Spinal cord (tissue), 10 donors: ENCODE measurements around the gene GNB5. TPM values are rescaled to one million over a fixed set of nuclear protein-coding genes. Genes with fewer than 3 reads are reported as not detected.
A peak's percentile ranks its signal among the peaks of the same experiment; 100 is the strongest.

ENCODE experiments used
- DNase-seq, 6 donors: peaks; one replicate each; pipeline versions ENCODE4 v3.0.0 to v3.0.0-alpha.2; 2013 to 2015; ENCODE audit warnings: low spot score in 6 of 6, low read depth in 4 of 6
- H3K27ac ChIP-seq: one replicate; pipeline ENCODE4 v1.5.1; 2013; ENCODE audit warnings: low read depth, low read length, control low read depth
- H3K27me3 ChIP-seq: one replicate; pipeline ENCODE4 v1.6.1; 2013; ENCODE audit warnings: low read length; ENCODE audit not compliant: control insufficient read depth, insufficient read depth
- H3K36me3 ChIP-seq: one replicate; pipeline ENCODE4 v1.6.1; 2013; ENCODE audit warnings: low read length; ENCODE audit not compliant: control insufficient read depth, insufficient read depth
- H3K4me1 ChIP-seq: one replicate; pipeline ENCODE4 v1.6.1; 2013; ENCODE audit warnings: low read length; ENCODE audit not compliant: control insufficient read depth, insufficient read depth
- H3K4me3 ChIP-seq: one replicate; pipeline ENCODE4 v1.5.1; 2013; ENCODE audit warnings: low read depth, low read length, control low read depth
- H3K9me3 ChIP-seq: one replicate; pipeline ENCODE4 v1.6.1; 2013; ENCODE audit warnings: low read length; ENCODE audit not compliant: control insufficient read depth, insufficient read depth
- WGBS: methylation state at CpG from one replicate; pipeline ENCODE4 v1.1.5; 2013; ENCODE audit warnings: missing lambda C conversion rate; ENCODE audit not compliant: insufficient coverage; 5-methylcytosine and 5-hydroxymethylcytosine counted together
- polyA plus RNA-seq, 2 donors: library from polyadenylated mRNA; unstranded; fragments of 120-200 nt; gene quantifications; one replicate each; pipeline ENCODE4 v1.2.1, GENCODE V29; 2013; ENCODE audit not compliant: insufficient read length in 2 of 2
- total RNA-seq, 2 donors: library from RNA; depleted of rRNA in 1 of 2; stranded (reverse); fragments of 120-200 nt in 1 of 2; fragments of >200 nt in 1 of 2; gene quantifications; one replicate each; pipeline versions ENCODE4 v1.2.3 to v1.2.4, GENCODE V29; 2013 to 2014
- donor health status: healthy.

GNB5 gene
- total and polyA plus RNA-seq, 4 donors = 28.0 to 57.2 (median 54.6) TPM

GRCh38 chr15:52214553-52214952 is 23.4 kb upstream of the GNB5 start:
- no peak for DNase-seq
- no peaks in the 10 kb centered on the region for H3K9me3 ChIP-seq
- no peak overlapping the region for H3K4me3 ChIP-seq
- H3K4me1 ChIP-seq = no peaks in the 10 kb centered on the region
- no peaks in the 10 kb centered on the region for H3K36me3 ChIP-seq
- H3K27ac ChIP-seq = no peak overlapping the region
- WGBS = no CpG with 5 or more reads among the region's 1 CpG
- no peaks in the 10 kb centered on the region for H3K27me3 ChIP-seq

DNA sequence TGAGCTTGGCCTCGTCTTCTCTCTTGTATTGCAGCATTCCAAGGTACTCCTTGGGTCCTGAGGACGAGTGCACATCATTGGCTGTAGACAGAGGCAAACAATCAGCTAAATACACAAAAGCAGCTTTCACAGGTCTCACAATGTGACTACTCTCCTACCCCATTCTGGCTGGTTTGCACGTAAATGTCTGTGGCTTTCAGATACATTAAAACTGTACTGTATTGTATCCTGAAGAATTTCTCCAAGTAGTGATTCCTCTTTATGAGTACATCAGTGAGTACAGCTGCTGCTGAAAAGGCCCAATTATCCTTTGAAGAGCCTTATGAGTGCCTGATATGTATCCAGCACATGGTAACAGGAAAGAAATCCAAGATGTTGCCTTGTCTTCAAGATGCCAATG is 22.0 kb upstream of the GNB5 start:
- 64% methylated on average over 1 of the region's 3 CpGs for WGBS

GRCh38 chr15:52208306-52208946 is 17.2 kb upstream of the GNB5 start:
- Histone ChIP-seq H3K27me3 (no peaks in the 10 kb centered on the region), H3K27ac (no peak overlapping the region), H3K36me3 (peaks cover 8% of the 10 kb centered on the region), H3K4me3 (no peak overlapping the region), H3K4me1 (no peaks in the 10 kb centered on the region), H3K9me3 (no peaks in the 10 kb centered on the region)
- DNase-seq = peak in 2 of 6 donors; percentile 29 to 31
- 10% methylated on average over 2 of the region's 2 CpGs for WGBS

More for the DNA sequence above, 22.0 kb upstream of the GNB5 start:
- Histone ChIP-seq H3K4me3 (no peak overlapping the region), H3K9me3 (no peaks in the 10 kb centered on the region), H3K36me3 (no peaks in the 10 kb centered on the region), H3K4me1 (no peaks in the 10 kb centered on the region), H3K27ac (no peak overlapping the region), H3K27me3 (no peaks in the 10 kb centered on the region)
- peak in 1 of 6 donors; percentile 22 for DNase-seq

DNA sequence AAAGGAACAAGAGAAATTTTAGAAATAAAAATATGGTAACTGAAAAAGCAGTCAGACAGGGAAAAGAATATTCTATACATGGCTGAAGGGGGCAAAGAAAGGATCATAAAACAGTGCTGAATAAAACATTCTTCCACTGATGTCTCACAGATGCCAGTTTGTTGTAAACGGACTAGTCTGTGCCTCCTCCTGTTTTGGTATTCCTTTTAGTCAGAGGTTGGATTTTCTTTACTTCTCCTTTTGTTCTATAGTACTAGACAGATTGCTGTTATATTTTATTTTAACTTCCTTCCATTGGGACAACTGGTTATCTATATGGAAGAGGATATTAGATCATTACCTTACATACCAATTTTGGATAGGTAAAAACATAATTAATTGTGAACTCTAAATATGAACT is 16.0 kb upstream of the GNB5 start:
- Histone ChIP-seq H3K4me1 (no peaks in the 10 kb centered on the region), H3K36me3 (peaks cover 8% of the 10 kb centered on the region), H3K27ac (no peak overlapping the region), H3K9me3 (no peaks in the 10 kb centered on the region), H3K27me3 (no peaks in the 10 kb centered on the region), H3K4me3 (no peak overlapping the region)
- no peak for DNase-seq
- WGBS = no CpG with 5 or more reads among the region's 1 CpG

DNA sequence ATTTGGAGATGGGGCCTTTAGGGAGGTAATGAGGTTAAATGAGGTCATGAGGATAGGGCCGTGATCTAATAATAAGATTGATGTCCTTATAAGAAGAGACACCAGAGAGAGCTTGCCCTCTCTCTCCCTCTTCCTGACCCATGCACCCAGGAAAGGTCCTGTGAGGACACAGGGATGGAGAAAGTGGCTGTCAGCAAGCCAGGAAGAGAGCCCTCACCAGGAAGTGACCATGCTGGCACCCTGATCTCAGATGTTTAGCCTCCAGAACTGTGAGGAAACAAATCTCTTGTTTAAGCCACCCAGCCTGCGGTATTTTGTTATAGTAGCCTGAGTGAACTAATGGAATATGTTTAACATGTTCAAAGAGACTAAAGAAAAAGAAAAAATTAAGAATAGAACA is 15.3 kb upstream of the GNB5 start:
- Histone ChIP-seq H3K36me3 (peaks cover 8% of the 10 kb centered on the region), H3K9me3 (no peaks in the 10 kb centered on the region), H3K27ac (no peak overlapping the region), H3K4me3 (no peak overlapping the region), H3K4me1 (no peaks in the 10 kb centered on the region), H3K27me3 (no peaks in the 10 kb centered on the region)
- WGBS = no CpG with 5 or more reads among the region's 2 CpGs
- no peak for DNase-seq

DNA sequence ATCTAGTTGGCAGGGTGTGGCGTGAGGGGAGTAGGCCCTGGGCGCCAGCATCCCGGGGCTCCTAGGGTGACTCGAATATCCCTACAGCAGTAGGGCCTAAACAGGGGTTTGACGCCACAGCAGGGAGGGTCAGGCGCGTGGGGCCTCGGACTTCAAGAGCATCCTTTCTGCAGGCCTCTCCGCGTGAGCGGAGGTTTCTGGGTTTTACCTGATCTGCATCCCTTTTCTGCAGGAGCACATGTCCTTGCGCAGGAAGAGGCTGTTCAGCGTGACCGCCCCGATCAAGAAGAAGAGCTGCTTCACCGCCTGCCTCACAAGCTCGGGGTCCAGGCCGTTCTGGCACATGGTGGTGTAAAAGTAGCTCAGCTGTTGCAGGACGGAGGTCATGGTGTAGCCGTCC is 13.5 kb upstream of the GNB5 start:
- H3K36me3 ChIP-seq = peaks cover 8% of the 10 kb centered on the region
- H3K27me3 ChIP-seq = no peaks in the 10 kb centered on the region
- no peak for DNase-seq
- 97% methylated on average over 20 of the region's 20 CpGs for WGBS
- H3K27ac ChIP-seq = no peak overlapping the region
- no peak overlapping the region for H3K4me3 ChIP-seq
- no peaks in the 10 kb centered on the region for H3K9me3 ChIP-seq
- no peaks in the 10 kb centered on the region for H3K4me1 ChIP-seq

DNA sequence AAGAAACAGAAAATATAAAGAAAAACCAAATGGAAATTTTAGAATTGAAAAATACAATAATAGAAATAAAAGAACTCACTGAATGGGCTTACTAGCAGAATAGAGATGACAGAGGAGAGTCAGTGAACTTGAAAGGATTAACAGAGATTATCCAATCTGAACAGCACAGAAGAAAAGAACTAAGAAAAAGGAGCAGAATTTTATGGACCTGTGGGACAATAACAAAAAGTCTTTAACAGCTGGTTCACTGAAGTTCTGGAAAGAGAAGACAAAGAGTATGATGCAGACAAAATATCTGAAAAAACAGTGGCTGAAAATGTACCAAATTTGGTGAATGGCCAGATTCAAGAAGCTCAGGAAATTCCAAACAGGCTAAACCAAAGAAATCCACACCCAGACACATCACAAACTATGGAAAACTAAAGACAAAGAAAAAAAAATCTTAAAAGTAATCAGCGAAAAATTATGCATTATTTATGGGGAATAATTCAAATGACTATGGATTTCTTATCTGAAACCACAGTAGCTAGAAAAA is 9.7 kb upstream of the GNB5 start:
- DNase-seq = no peak
- Histone ChIP-seq H3K4me1 (no peaks in the 10 kb centered on the region), H3K27ac (no peak overlapping the region), H3K4me3 (no peak overlapping the region), H3K36me3 (peaks cover 8% of the 10 kb centered on the region), H3K9me3 (no peaks in the 10 kb centered on the region), H3K27me3 (no peaks in the 10 kb centered on the region)
- no CpG with 5 or more reads among the region's 1 CpG for WGBS

GRCh38 chr15:52199271-52199670 is 8.1 kb upstream of the GNB5 start:
- DNase-seq = no peak
- no peak overlapping the region for H3K4me3 ChIP-seq
- H3K36me3 ChIP-seq = no peaks in the 10 kb centered on the region
- H3K4me1 ChIP-seq = no peaks in the 10 kb centered on the region
- no peaks in the 10 kb centered on the region for H3K27me3 ChIP-seq
- H3K9me3 ChIP-seq = no peaks in the 10 kb centered on the region
- H3K27ac ChIP-seq = no peak overlapping the region
- 90% methylated on average over 1 of the region's 2 CpGs for WGBS

GRCh38 chr15:52196891-52197290 is 5.7 kb upstream of the GNB5 start:
- Histone ChIP-seq H3K27ac (no peak overlapping the region), H3K4me3 (no peak overlapping the region), H3K9me3 (no peaks in the 10 kb centered on the region), H3K4me1 (no peaks in the 10 kb centered on the region), H3K36me3 (no peaks in the 10 kb centered on the region), H3K27me3 (no peaks in the 10 kb centered on the region)
- no peak for DNase-seq
- no CpG with 5 or more reads among the region's 3 CpGs for WGBS

- no CpG with 5 or more reads among the region's 1 CpG for WGBS
- peaks cover 2% of the 10 kb centered on the region for H3K36me3 ChIP-seq
- no peaks in the 10 kb centered on the region for H3K27me3 ChIP-seq
- no peaks in the 10 kb centered on the region for H3K4me1 ChIP-seq
- no peaks in the 10 kb centered on the region for H3K9me3 ChIP-seq
- no peak overlapping the region for H3K27ac ChIP-seq
- no peak overlapping the region for H3K4me3 ChIP-seq
- DNase-seq = no peak
Observed at GRCh38 chr15:52193791-52194190, 2.6 kb upstream of the GNB5 start.
